K562 (cell line): Measurements from ENCODE around the gene ITGA11. TPM values are rescaled to one million over a fixed set of nuclear protein-coding genes. Genes with fewer than 3 reads are reported as not detected.

Source experiments
- ATAC-seq: fragments of 200-7000 bp; cut with Tn5 transposase; 3 replicates; pipeline ENCODE4 v1.9.1; 2020; ENCODE audit warnings: moderate library complexity
- BruUV-seq: library from RNA; stranded (reverse); fragments of 400-500 nt; replicated peaks from 2 replicates; lab custom pipeline; 2021; lab: Mats Ljungman, UMichigan
- CTCF ChIA-PET: fragments of 300-600 bp; formaldehyde crosslinking; extraction: SDS; loops from one replicate; lab custom pipeline; 2021; ENCODE audit warnings: low intra/inter-chr PET ratio; lab: Yijun Ruan, JAX
- POLR2A ChIA-PET: fragments of 300-600, 350-650 bp; sonication (Branson Sonifier 250); formaldehyde crosslinking; extraction: SDS; loops from one replicate; lab custom pipeline; 2021; ENCODE audit warnings: antibody characterized with exemption, inconsistent platforms; lab: Yijun Ruan, JAX
- DNase-seq, 4 experiments: peaks; one replicate each; pipeline versions ENCODE4 v3.0.0 to v3.0.0-alpha.2; 2011 to 2018; ENCODE audit warnings: low spot score in 3 of 4, mixed read lengths in 3 of 4; ENCODE audit errors: extremely low read depth in 1 of 4
- FAIRE-seq: peaks from 2 replicates; lab custom pipeline; 2011; peaks lifted over from hg19 to GRCh38; lab: Jason Lieb, UNC
- H2AFZ ChIP-seq: 2 replicates; pipeline ENCODE4 v1.6.0; 2011; ENCODE audit warnings: low read depth, low read length, control low read depth, inconsistent platforms
- H3K27ac ChIP-seq: fragments of 200-600 bp; 3 replicates; pipeline ENCODE4 v1.8.0; 2011; ENCODE audit warnings: low read depth, mild to moderate bottlenecking, control low read depth, inconsistent platforms, low read length, moderate library complexity, mixed read lengths; ENCODE audit errors: extremely low read depth
- H3K27me3 ChIP-seq, 2 experiments: fragments of 300-600 bp in 1 of 2; 2 replicates in 1 of 2; 3 replicates in 1 of 2; pipeline versions ENCODE4 v1.6.0 to v1.8.0; 2011; ENCODE audit warnings: inconsistent platforms in 2 of 2, low read length in 2 of 2, mild to moderate bottlenecking in 1 of 2, mixed read lengths in 1 of 2, moderate library complexity in 1 of 2; ENCODE audit not compliant: control insufficient read depth in 2 of 2, insufficient read depth in 2 of 2
- H3K36me3 ChIP-seq: fragments of 300-600 bp; 3 replicates; pipeline ENCODE4 v1.8.0; 2011; ENCODE audit warnings: mild to moderate bottlenecking, low read length, inconsistent platforms; ENCODE audit not compliant: control insufficient read depth, insufficient read depth
- H3K4me1 ChIP-seq, 2 experiments: fragments of 200-600 bp in 1 of 2; replicated peaks in 1 of 2; 2 replicates in 1 of 2; 3 replicates in 1 of 2; pipeline versions ENCODE4 v1.5.1 to v1.8.0; 2011; ENCODE audit warnings: inconsistent platforms in 2 of 2, low read length in 2 of 2, mild to moderate bottlenecking in 1 of 2, mixed read lengths in 1 of 2, moderate library complexity in 1 of 2; ENCODE audit not compliant: control insufficient read depth in 2 of 2, insufficient read depth in 2 of 2
- H3K4me2 ChIP-seq: 2 replicates; pipeline ENCODE4 v1.6.1; 2011; ENCODE audit warnings: low read length, control low read depth, inconsistent platforms, mixed read lengths; ENCODE audit not compliant: insufficient read depth
- H3K4me3 ChIP-seq: fragments of 200-600 bp; sonication (generic), shearing (Covaris generic); 2 replicates; pipeline ENCODE4 v1.5.1; 2016; ENCODE audit warnings: control low read depth, inconsistent platforms
- H3K79me2 ChIP-seq: fragments of 200-600 bp; 3 replicates; pipeline ENCODE4 v1.8.0; 2011; ENCODE audit warnings: low read length, inconsistent platforms; ENCODE audit not compliant: control insufficient read depth, insufficient read depth
- H3K9ac ChIP-seq, 2 experiments: 2 replicates each; pipeline versions ENCODE4 v1.6.0 to v1.6.1; 2011; ENCODE audit warnings: low read depth in 2 of 2, low read length in 2 of 2, control low read depth in 1 of 2, inconsistent platforms in 1 of 2, mild to moderate bottlenecking in 1 of 2, mixed read lengths in 1 of 2; ENCODE audit not compliant: insufficient read depth in 1 of 2
- H3K9me1 ChIP-seq: one replicate; pipeline ENCODE4 v1.6.0; 2011; ENCODE audit warnings: inconsistent platforms, mild to moderate bottlenecking, low read length, moderate library complexity; ENCODE audit not compliant: control insufficient read depth, insufficient read depth
- H3K9me3 ChIP-seq: replicated peaks from 2 replicates; pipeline ENCODE4 v1.5.1; 2011; ENCODE audit warnings: low read depth, low read length, inconsistent platforms; ENCODE audit not compliant: control insufficient read depth, insufficient read depth
- H4K20me1 ChIP-seq: replicated peaks from 2 replicates; pipeline ENCODE4 v1.6.1; 2011; ENCODE audit warnings: low read length, inconsistent platforms, mixed read lengths; ENCODE audit not compliant: control insufficient read depth, insufficient read depth
- EP300 ChIP-seq: IDR thresholded peaks from 2 replicates; pipeline ENCODE4 v1.6.1; 2012; ENCODE audit warnings: low read length, improper control_type of control experiment
- FOXP1 ChIP-seq: sonication (generic); formaldehyde crosslinking; IDR thresholded peaks from 2 replicates; pipeline ENCODE4 v1.8.0; 2022; ENCODE audit warnings: mild to moderate bottlenecking, missing genetic modification reagents
- HLTF ChIP-seq: fragments of 450-650 bp; IDR thresholded peaks from 2 replicates; pipeline ENCODE4 v1.6.1; 2016
- KAT7 ChIP-seq: sonication (generic); formaldehyde crosslinking; IDR thresholded peaks from 2 replicates; pipeline ENCODE4 v1.8.0; 2022; ENCODE audit warnings: missing genetic modification reagents, mild to moderate bottlenecking, borderline replicate concordance
- NR2F6 ChIP-seq: fragments of 450-650 bp; formaldehyde crosslinking; IDR thresholded peaks from 2 replicates; pipeline ENCODE4 v1.4.0; 2020; ENCODE audit warnings: mild to moderate bottlenecking
- SIX5 ChIP-seq, 2 experiments: IDR thresholded peaks; 2 replicates each; pipeline ENCODE4 v1.6.1; 2011; ENCODE audit warnings: low read length in 2 of 2, borderline replicate concordance in 1 of 2, low read depth in 1 of 2, mild to moderate bottlenecking in 1 of 2, moderate library complexity in 1 of 2; ENCODE audit not compliant: insufficient read depth in 1 of 2
- SP2 ChIP-seq: IDR thresholded peaks from 2 replicates; pipeline ENCODE4 v1.6.1; 2011; ENCODE audit warnings: mild to moderate bottlenecking, low read depth, low read length, moderate library complexity; ENCODE audit not compliant: poor library complexity, severe bottlenecking; ENCODE audit errors: extremely low read depth
- STAT5A ChIP-seq: IDR thresholded peaks from 2 replicates; pipeline ENCODE4 v1.6.1; 2012; ENCODE audit warnings: low read length, inconsistent platforms, borderline replicate concordance
- TAF1 ChIP-seq: IDR thresholded peaks from 2 replicates; pipeline ENCODE4 v1.6.1; 2011; ENCODE audit warnings: mild to moderate bottlenecking, low read length, moderate library complexity; ENCODE audit not compliant: insufficient read depth, control insufficient read depth, severe bottlenecking; ENCODE audit errors: extremely low read depth
- ZNF133 ChIP-seq: fragments of 250-450 bp; sonication (Bioruptor Pico); IDR thresholded peaks from 2 replicates; pipeline ENCODE4 v1.4.0; 2020; ENCODE audit warnings: mild to moderate bottlenecking
- ZNF184 ChIP-seq: sonication (generic); formaldehyde crosslinking; IDR thresholded peaks from 2 replicates; pipeline ENCODE4 v1.5.0; 2020; ENCODE audit warnings: missing genetic modification reagents
- ZNF347 ChIP-seq: fragments of 450-650 bp; formaldehyde crosslinking; IDR thresholded peaks from 2 replicates; pipeline ENCODE4 v1.4.0; 2020; ENCODE audit warnings: low read depth, mild to moderate bottlenecking, moderate library complexity
- ZNF589 ChIP-seq: fragments of 200-800 bp; sonication (Bioruptor generic); IDR thresholded peaks from 2 replicates; pipeline ENCODE4 v1.6.1; 2016; ENCODE audit warnings: low read depth, missing genetic modification characterization, missing compliant biosample characterization
- ZNF707 ChIP-seq: fragments of 250-450 bp; sonication (Bioruptor Pico); conservative IDR thresholded peaks from 2 replicates; pipeline ENCODE4 v1.8.0; 2022; ENCODE audit warnings: inconsistent platforms, mild to moderate bottlenecking, moderate library complexity
- ZSCAN32 ChIP-seq: fragments of 450-650 bp; formaldehyde crosslinking; IDR thresholded peaks from 2 replicates; pipeline ENCODE4 v1.4.0; 2020; ENCODE audit warnings: mild to moderate bottlenecking, moderate library complexity
- WGBS: fragments of 100-300 bp; shearing (Covaris generic); methylation state at CpG from one replicate; pipeline ENCODE4 v1.1.6; 2016; ENCODE audit warnings: low coverage, mixed read lengths; ENCODE audit not compliant: insufficient coverage; ENCODE audit errors: missing lambda C conversion rate; 5-methylcytosine and 5-hydroxymethylcytosine counted together
- in situ Hi-C: fragments of 300-500 bp; cut with MboI; formaldehyde crosslinking; loops from 4 replicates; pipeline ENCODE4 v1.15.0; 2018; ENCODE audit warnings: inconsistent platforms, mixed read lengths
- intact Hi-C: fragments of 100-400 bp; cut with micrococcal nuclease; formaldehyde crosslinking; loops from 2 replicates; pipeline ENCODE4 v1.14.2; 2022
- polyA plus RNA-seq, 8 experiments: library from polyadenylated mRNA; depleted of rRNA in 4 of 8; stranded (reverse) in 5 of 8; unstranded in 3 of 8; fragments of >200 nt; fragmentation: Nextera tagmentation in 2 of 8; fragmentation: Illumina TruSeq in 1 of 8; extraction: Ambion mirVana in 2 of 8; extraction: Trizol in 1 of 8; gene quantifications; 2 replicates each; pipeline versions ENCODE4 v1.2.1 to v1.2.3, GENCODE V29; 2011 to 2014; ENCODE audit warnings: inconsistent platforms in 1 of 8, missing spikeins in 1 of 8
- total RNA-seq, 7 experiments: library from RNA; depleted of rRNA in 6 of 7; stranded (reverse); fragments of >200 nt in 6 of 7; fragmentation: Illumina TruSeq in 2 of 7; extraction: Trizol in 2 of 7; gene quantifications; 2 replicates each; pipeline versions ENCODE4 v1.2.1 to v1.2.3, GENCODE V29; 2011 to 2021; ENCODE audit warnings: low replicate concordance in 1 of 7
- TF ChIP-seq, protein P1 (sequence below): fragments of 250-450 bp; sonication (Bioruptor Pico); IDR thresholded peaks from 2 replicates; pipeline ENCODE4 v1.5.0; 2021
- TF ChIP-seq, protein P2 (sequence below): sonication (generic); formaldehyde crosslinking; IDR thresholded peaks from 2 replicates; pipeline ENCODE4 v1.8.1; 2023; ENCODE audit warnings: mild to moderate bottlenecking, missing genetic modification reagents
- TF ChIP-seq, protein P3 (sequence below): IDR thresholded peaks from 2 replicates; pipeline ENCODE4 v1.6.1; 2016; ENCODE audit warnings: missing genetic modification characterization, missing compliant biosample characterization

The ITGA11 gene
- total and polyA plus RNA-seq, 9 of the 15 experiments (the other 6 are each of a cell fraction or from before 2014, with no cell fraction given): 0.01 TPM; not detected in 8

- POLR2A ChIA-PET: interaction anchor here (0.7 kb wide), 1 partner anchor 526 kb away, joined by 3 read pairs; no protein-coding TSS in a partner anchor
- 0% methylated on average over 3 of the region's 3 CpGs for WGBS
Measured at GRCh38 chr15:68385240-68385561, 46.8 kb downstream of the ITGA11 start.

More at GRCh38 chr15:68385240-68385561, 46.8 kb downstream of the ITGA11 start:
- Histone ChIP-seq H3K4me2 (no peak overlapping the region), H3K9me1 (no peaks in the 10 kb centered on the region), H3K4me3 (no peak overlapping the region), H3K4me1 (no peaks in the 10 kb centered on the region), H3K36me3 (no peaks in the 10 kb centered on the region), H3K9ac (no peak overlapping the region), H3K27me3 (peaks cover 5 to 42% of the 10 kb centered on the region in 2 experiments; a peak in 4 of 5 replicates), H2AFZ (no peak overlapping the region), H3K79me2 (no peaks in the 10 kb centered on the region), H4K20me1 (0 out of 2 replicates have a peak, but pooled peaks cover 4% of the 10 kb centered on the region), H3K9me3 (no peaks in the 10 kb centered on the region), H3K27ac (no peak overlapping the region)
- FAIRE-seq (no peak), ATAC-seq (no peak), DNase-seq (no peak)
- TF ChIP-seq SP2 (no peak), EP300 (no peak), NR2F6 (CRISPR knock-in tag) (no peak), ZNF589 (CRISPR knock-in tag) (no peak), TAF1 (no peak), ZNF133 (CRISPR knock-in tag) (no peak), KAT7 (CRISPR knock-in tag) (no peak), SIX5 (IDR thresholded peaks at IDR 0.05; ENCODE audit: borderline replicate concordance in 1 of 2, insufficient read depth in 1 of 2, low read depth in 1 of 2, low read length in 2 of 2) (no peak), ZNF707 (CRISPR knock-in tag) (no peak), HLTF (no peak), STAT5A (no peak), FOXP1 (CRISPR knock-in tag) (no peak), ZNF347 (CRISPR knock-in tag) (no peak), ZNF184 (CRISPR knock-in tag) (no peak), ZSCAN32 (CRISPR knock-in tag) (no peak)
- TF ChIP-seq, protein P1, sequence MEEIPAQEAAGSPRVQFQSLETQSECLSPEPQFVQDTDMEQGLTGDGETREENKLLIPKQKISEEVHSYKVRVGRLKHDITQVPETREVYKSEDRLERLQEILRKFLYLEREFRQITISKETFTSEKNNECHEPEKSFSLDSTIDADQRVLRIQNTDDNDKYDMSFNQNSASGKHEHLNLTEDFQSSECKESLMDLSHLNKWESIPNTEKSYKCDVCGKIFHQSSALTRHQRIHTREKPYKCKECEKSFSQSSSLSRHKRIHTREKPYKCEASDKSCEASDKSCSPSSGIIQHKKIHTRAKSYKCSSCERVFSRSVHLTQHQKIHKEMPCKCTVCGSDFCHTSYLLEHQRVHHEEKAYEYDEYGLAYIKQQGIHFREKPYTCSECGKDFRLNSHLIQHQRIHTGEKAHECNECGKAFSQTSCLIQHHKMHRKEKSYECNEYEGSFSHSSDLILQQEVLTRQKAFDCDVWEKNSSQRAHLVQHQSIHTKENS (CRISPR knock-in tag): no peak
- TF ChIP-seq, protein P2, sequence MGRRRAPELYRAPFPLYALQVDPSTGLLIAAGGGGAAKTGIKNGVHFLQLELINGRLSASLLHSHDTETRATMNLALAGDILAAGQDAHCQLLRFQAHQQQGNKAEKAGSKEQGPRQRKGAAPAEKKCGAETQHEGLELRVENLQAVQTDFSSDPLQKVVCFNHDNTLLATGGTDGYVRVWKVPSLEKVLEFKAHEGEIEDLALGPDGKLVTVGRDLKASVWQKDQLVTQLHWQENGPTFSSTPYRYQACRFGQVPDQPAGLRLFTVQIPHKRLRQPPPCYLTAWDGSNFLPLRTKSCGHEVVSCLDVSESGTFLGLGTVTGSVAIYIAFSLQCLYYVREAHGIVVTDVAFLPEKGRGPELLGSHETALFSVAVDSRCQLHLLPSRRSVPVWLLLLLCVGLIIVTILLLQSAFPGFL (CRISPR knock-in tag): no peak
- TF ChIP-seq, protein P3, sequence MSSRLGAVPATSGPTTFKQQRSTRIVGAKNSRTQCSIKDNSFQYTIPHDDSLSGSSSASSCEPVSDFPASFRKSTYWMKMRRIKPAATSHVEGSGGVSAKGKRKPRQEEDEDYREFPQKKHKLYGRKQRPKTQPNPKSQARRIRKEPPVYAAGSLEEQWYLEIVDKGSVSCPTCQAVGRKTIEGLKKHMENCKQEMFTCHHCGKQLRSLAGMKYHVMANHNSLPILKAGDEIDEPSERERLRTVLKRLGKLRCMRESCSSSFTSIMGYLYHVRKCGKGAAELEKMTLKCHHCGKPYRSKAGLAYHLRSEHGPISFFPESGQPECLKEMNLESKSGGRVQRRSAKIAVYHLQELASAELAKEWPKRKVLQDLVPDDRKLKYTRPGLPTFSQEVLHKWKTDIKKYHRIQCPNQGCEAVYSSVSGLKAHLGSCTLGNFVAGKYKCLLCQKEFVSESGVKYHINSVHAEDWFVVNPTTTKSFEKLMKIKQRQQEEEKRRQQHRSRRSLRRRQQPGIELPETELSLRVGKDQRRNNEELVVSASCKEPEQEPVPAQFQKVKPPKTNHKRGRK: no peak
- intact Hi-C loops: no loop called here
- in situ Hi-C loops: no loop called here
- CTCF ChIA-PET: no interaction called here
- BruUV-seq: no TSS peak
